NCI-H226 (cell line): ENCODE data around the gene GRAMD2A.
A peak's percentile ranks its signal among the peaks of the same experiment; 100 is the strongest.

Experiments
- DNase-seq: peaks from one replicate; pipeline ENCODE4 v3.0.0-alpha.2; 2015

Gene GRAMD2A

GRCh38 chr15:72130272-72130671, 67.3 kb downstream of the GRAMD2A start:
- DNase-seq = no peak

- no peak for DNase-seq
Measured at GRCh38 chr15:72128359-72128758, 69.2 kb downstream of the GRAMD2A start.

- no peak for DNase-seq
Measured at GRCh38 chr15:72127724-72128322, 69.8 kb downstream of the GRAMD2A start.

GRCh38 chr15:72124218-72124617, 73.4 kb downstream of the GRAMD2A start:
- DNase-seq = no peak

GRCh38 chr15:72118017-72118978, 79.3 kb downstream of the GRAMD2A start, which contains the start of the genes MYO9A and SENP8:
Gene MYO9A (minus strand): TSS chr15:72118150. CDS start chr15:72046563, 71,587 bp downstream.
Gene SENP8 (plus strand): TSS chr15:72118403. CDS start chr15:72139624, 21,221 bp downstream.
- peak; percentile 97 for DNase-seq

- peak; percentile 81 for DNase-seq
Measured at GRCh38 chr15:72117486-72118016, 80.0 kb downstream of the GRAMD2A start.

- no peak for DNase-seq
Measured at GRCh38 chr15:72116731-72117485, 80.7 kb downstream of the GRAMD2A start.

- DNase-seq = no peak
Measured at GRCh38 chr15:72113347-72114031, 84.1 kb downstream of the GRAMD2A start.

- DNase-seq = no peak
Measured at GRCh38 chr15:72112805-72113204, 84.8 kb downstream of the GRAMD2A start.

- no peak for DNase-seq
Measured at GRCh38 chr15:72112116-72112515, 85.5 kb downstream of the GRAMD2A start.

- DNase-seq = no peak
Measured at GRCh38 chr15:72110355-72110754, 87.2 kb downstream of the GRAMD2A start.
